Neural cell (in vitro differentiated cells): Measurements from ENCODE around the gene LETM1. TPM values are rescaled to one million over a fixed set of nuclear protein-coding genes. Genes with fewer than 3 reads are reported as not detected.

Experiments
- H2AFZ ChIP-seq: fragments of 200-600, 300-800 bp; sonication (generic), shearing (Covaris generic); 2 replicates; pipeline ENCODE4 v1.6.0; 2014; ENCODE audit warnings: low read depth, mild to moderate bottlenecking, antibody characterized with exemption, low read length, moderate library complexity
- H3F3A ChIP-seq: fragments of 200-600 bp; shearing (Covaris generic); 2 replicates; pipeline ENCODE4 v1.6.1; 2016; ENCODE audit warnings: mild to moderate bottlenecking, moderate library complexity, mixed read lengths, antibody characterized with exemption, low read length; ENCODE audit not compliant: insufficient read depth, poor library complexity, severe bottlenecking
- H3K27ac ChIP-seq: fragments of 200-600, 300-800 bp; sonication (generic), shearing (Covaris generic); 2 replicates; pipeline ENCODE4 v1.5.1; 2014; ENCODE audit warnings: mild to moderate bottlenecking, low read length, moderate library complexity
- H3K27me3 ChIP-seq: fragments of 300-800, 200-600 bp; sonication (generic), shearing (Covaris generic); 2 replicates; pipeline ENCODE4 v1.6.0; 2014; ENCODE audit warnings: mild to moderate bottlenecking, low read depth, low read length, moderate library complexity; ENCODE audit not compliant: insufficient read depth
- H3K36me3 ChIP-seq: fragments of 300-800, 200-600 bp; sonication (generic), shearing (Covaris generic); 2 replicates; pipeline ENCODE4 v1.5.1; 2014; ENCODE audit warnings: mild to moderate bottlenecking, antibody characterized with exemption, low read length, moderate library complexity; ENCODE audit not compliant: insufficient read depth
- H3K4me2 ChIP-seq: fragments of 300-800, 200-600 bp; sonication (generic), shearing (Covaris generic); 2 replicates; pipeline ENCODE4 v1.6.0; 2014; ENCODE audit warnings: mild to moderate bottlenecking, low read length
- H3K4me3 ChIP-seq: fragments of 300-800, 200-600 bp; sonication (generic), shearing (Covaris generic); 2 replicates; pipeline ENCODE4 v1.5.1; 2014; ENCODE audit warnings: mild to moderate bottlenecking, low read length, moderate library complexity
- H3K79me2 ChIP-seq: fragments of 200-600 bp; shearing (Covaris generic); replicated peaks from 2 replicates; pipeline ENCODE4 v1.6.0; 2014; ENCODE audit warnings: mild to moderate bottlenecking, low read length, moderate library complexity; ENCODE audit not compliant: insufficient read depth
- H3K9ac ChIP-seq: fragments of 300-800, 200-600 bp; sonication (generic), shearing (Covaris generic); 2 replicates; pipeline ENCODE4 v1.6.1; 2016; ENCODE audit warnings: mild to moderate bottlenecking, low read length, mixed read lengths
- H3K9me2 ChIP-seq: fragments of 200-600 bp; shearing (Covaris generic); 2 replicates; pipeline ENCODE4 v1.6.1; 2016; ENCODE audit warnings: mild to moderate bottlenecking, low read length, mixed read lengths; ENCODE audit not compliant: insufficient read depth
- H3K9me3 ChIP-seq: fragments of 200-600, 300-800 bp; sonication (generic), shearing (Covaris generic); 2 replicates; pipeline ENCODE4 v1.6.1; 2016; ENCODE audit warnings: mild to moderate bottlenecking, mixed run types, low read length, moderate library complexity, mixed read lengths
- H4K20me1 ChIP-seq: fragments of 200-600 bp; shearing (Covaris generic); 2 replicates; pipeline ENCODE4 v1.6.1; 2016; ENCODE audit warnings: mild to moderate bottlenecking, mixed run types; ENCODE audit not compliant: insufficient read depth
- EP300 ChIP-seq: fragments of 450-650 bp; conservative IDR thresholded peaks from 2 replicates; pipeline ENCODE4 v1.6.1; 2014; ENCODE audit warnings: antibody characterized with exemption, mild to moderate bottlenecking, moderate library complexity; ENCODE audit not compliant: poor library complexity, severe bottlenecking
- EZH2 ChIP-seq: fragments of 200-600, 300-800 bp; shearing (Covaris generic), sonication (generic); IDR thresholded peaks from 2 replicates; pipeline ENCODE4 v1.6.1; 2014; ENCODE audit warnings: antibody characterized with exemption, low read length, borderline replicate concordance, mild to moderate bottlenecking; ENCODE audit not compliant: insufficient read depth, poor library complexity, severe bottlenecking
- MXI1 ChIP-seq: fragments of 450-650 bp; conservative IDR thresholded peaks from 2 replicates; pipeline ENCODE4 v1.6.1; 2014; ENCODE audit warnings: antibody characterized with exemption, mild to moderate bottlenecking; ENCODE audit not compliant: poor library complexity, severe bottlenecking
- POLR2AphosphoS5 ChIP-seq: IDR thresholded peaks from 2 replicates; pipeline ENCODE4 v1.6.1; 2012
- RAD21 ChIP-seq: fragments of 450-650 bp; conservative IDR thresholded peaks from 2 replicates; pipeline ENCODE4 v1.6.1; 2014; ENCODE audit warnings: antibody characterized with exemption, mild to moderate bottlenecking, moderate library complexity
- SMC3 ChIP-seq: fragments of 450-650 bp; conservative IDR thresholded peaks from 2 replicates; pipeline ENCODE4 v1.6.1; 2014; ENCODE audit warnings: antibody characterized with exemption, mild to moderate bottlenecking, moderate library complexity; ENCODE audit not compliant: poor library complexity
- TAF1 ChIP-seq: IDR thresholded peaks from 2 replicates; pipeline ENCODE4 v1.6.1; 2012; ENCODE audit warnings: low read depth
- polyA plus RNA-seq: library from polyadenylated mRNA; depleted of rRNA; stranded (reverse); fragments of >200 nt; gene quantifications from 2 replicates; pipeline ENCODE4 v1.2.3, GENCODE V29; 2014
- TF ChIP-seq, protein P1 (sequence below): fragments of 450-650 bp; IDR thresholded peaks from 2 replicates; pipeline ENCODE4 v1.5.1; 2014; ENCODE audit warnings: antibody characterized with exemption, mild to moderate bottlenecking, moderate library complexity; ENCODE audit not compliant: poor library complexity, severe bottlenecking
- TF ChIP-seq, protein P2 (sequence below): IDR thresholded peaks from 2 replicates; pipeline ENCODE4 v1.6.1; 2012; ENCODE audit warnings: borderline replicate concordance

Gene LETM1
- polyA plus RNA-seq, 1 donor from 2014 or later: 38.9 TPM

DNA sequence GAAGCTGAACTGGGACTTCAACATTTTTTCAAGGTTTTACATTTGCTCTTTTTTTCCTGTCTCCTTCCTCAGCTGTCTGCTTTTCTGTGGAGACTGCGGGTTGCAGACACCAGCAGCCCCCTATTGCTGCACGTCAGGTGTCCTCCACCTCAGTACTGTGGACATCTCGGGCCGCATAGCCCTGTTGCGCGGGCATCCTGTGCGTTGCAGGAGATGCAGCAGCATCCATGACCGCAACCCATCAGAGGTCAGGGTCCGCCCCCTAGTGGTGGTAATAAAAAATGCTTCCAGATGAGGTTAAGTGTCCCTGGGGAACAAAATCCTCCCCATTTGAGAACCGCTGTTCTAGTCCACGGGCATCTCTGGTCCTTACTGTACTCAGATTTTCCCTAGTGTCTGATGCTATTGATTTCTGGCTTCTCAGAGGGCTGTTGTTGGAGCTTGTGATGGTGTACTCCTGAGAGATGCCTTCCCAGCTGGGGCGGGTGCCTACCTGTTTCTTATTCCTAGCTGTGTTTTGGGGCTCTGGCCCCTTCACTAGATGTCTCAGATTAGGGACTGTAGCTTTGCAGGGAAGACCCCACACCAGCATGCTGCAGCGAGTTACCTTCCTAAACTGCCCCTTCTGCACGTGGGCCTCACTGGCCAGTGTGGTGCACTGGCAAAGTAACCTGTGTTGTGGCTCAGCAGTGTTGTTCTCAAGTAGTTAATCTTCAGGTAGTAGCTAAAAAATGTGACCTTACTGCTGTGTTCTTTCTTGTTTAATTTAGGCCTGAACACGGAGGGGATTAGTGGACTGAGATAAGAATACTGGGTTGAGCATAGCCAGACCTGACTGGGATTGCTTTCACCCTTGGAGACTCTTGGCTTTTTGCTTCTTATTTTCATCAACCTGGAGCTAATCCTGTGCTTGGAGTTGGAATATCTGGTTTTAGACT, 43.5 kb upstream of the LETM1 start:
- H4K20me1 ChIP-seq: peaks cover 8% of the 10 kb centered on the region
- H3K27me3 ChIP-seq: no peaks in the 10 kb centered on the region
- H3K9me3 ChIP-seq: no peaks in the 10 kb centered on the region
- H3K4me2 ChIP-seq: no peak overlapping the region
- no peaks in the 10 kb centered on the region for H3K9me2 ChIP-seq
- H3K27ac ChIP-seq: no peak overlapping the region
- H3K4me3 ChIP-seq: no peak overlapping the region
- H3K9ac ChIP-seq: no peak overlapping the region
- no peak overlapping the region for H2AFZ ChIP-seq
- peaks cover 74% of the 10 kb centered on the region for H3K79me2 ChIP-seq
- no peaks in the 10 kb centered on the region for H3F3A ChIP-seq
- TF ChIP-seq, protein P1, sequence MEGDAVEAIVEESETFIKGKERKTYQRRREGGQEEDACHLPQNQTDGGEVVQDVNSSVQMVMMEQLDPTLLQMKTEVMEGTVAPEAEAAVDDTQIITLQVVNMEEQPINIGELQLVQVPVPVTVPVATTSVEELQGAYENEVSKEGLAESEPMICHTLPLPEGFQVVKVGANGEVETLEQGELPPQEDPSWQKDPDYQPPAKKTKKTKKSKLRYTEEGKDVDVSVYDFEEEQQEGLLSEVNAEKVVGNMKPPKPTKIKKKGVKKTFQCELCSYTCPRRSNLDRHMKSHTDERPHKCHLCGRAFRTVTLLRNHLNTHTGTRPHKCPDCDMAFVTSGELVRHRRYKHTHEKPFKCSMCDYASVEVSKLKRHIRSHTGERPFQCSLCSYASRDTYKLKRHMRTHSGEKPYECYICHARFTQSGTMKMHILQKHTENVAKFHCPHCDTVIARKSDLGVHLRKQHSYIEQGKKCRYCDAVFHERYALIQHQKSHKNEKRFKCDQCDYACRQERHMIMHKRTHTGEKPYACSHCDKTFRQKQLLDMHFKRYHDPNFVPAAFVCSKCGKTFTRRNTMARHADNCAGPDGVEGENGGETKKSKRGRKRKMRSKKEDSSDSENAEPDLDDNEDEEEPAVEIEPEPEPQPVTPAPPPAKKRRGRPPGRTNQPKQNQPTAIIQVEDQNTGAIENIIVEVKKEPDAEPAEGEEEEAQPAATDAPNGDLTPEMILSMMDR: peak; percentile 92
- TF ChIP-seq TAF1 (no peak), MXI1 (no peak), EP300 (no peak), POLR2AphosphoS5 (no peak), EZH2 (no peak), RAD21 (peak; percentile 83), SMC3 (peak; percentile 77)
- TF ChIP-seq, protein P2, sequence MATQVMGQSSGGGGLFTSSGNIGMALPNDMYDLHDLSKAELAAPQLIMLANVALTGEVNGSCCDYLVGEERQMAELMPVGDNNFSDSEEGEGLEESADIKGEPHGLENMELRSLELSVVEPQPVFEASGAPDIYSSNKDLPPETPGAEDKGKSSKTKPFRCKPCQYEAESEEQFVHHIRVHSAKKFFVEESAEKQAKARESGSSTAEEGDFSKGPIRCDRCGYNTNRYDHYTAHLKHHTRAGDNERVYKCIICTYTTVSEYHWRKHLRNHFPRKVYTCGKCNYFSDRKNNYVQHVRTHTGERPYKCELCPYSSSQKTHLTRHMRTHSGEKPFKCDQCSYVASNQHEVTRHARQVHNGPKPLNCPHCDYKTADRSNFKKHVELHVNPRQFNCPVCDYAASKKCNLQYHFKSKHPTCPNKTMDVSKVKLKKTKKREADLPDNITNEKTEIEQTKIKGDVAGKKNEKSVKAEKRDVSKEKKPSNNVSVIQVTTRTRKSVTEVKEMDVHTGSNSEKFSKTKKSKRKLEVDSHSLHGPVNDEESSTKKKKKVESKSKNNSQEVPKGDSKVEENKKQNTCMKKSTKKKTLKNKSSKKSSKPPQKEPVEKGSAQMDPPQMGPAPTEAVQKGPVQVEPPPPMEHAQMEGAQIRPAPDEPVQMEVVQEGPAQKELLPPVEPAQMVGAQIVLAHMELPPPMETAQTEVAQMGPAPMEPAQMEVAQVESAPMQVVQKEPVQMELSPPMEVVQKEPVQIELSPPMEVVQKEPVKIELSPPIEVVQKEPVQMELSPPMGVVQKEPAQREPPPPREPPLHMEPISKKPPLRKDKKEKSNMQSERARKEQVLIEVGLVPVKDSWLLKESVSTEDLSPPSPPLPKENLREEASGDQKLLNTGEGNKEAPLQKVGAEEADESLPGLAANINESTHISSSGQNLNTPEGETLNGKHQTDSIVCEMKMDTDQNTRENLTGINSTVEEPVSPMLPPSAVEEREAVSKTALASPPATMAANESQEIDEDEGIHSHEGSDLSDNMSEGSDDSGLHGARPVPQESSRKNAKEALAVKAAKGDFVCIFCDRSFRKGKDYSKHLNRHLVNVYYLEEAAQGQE: no peak
- H3K36me3 ChIP-seq: peaks cover 3% of the 10 kb centered on the region

DNA sequence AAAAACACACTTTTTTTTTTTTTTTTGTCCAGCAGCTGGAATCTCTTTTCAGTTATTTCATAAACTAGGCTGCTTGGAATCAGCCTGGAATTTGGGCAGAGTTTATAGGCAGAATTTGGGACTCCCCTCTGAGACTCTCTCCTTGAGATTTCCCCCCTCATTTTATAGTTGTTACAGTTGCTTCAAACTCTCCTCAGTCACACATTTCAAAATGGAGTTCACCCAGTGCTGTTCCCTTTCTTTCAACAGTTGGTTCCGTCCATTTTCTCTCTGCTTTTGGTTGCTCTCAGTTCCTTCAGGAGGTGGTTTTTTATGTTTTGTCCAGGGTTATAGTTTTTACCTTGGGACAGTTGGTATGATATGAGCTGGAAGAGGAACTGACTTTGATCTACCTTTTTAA, 42.7 kb upstream of the LETM1 start:
- Histone ChIP-seq H3K27ac (no peak overlapping the region), H3K4me2 (no peak overlapping the region), H3K4me3 (no peak overlapping the region), H3K79me2 (peaks cover 74% of the 10 kb centered on the region), H3F3A (no peaks in the 10 kb centered on the region), H3K9me3 (no peaks in the 10 kb centered on the region), H3K9ac (no peak overlapping the region), H3K36me3 (peaks cover 3% of the 10 kb centered on the region), H2AFZ (no peak overlapping the region), H3K27me3 (no peaks in the 10 kb centered on the region), H3K9me2 (no peaks in the 10 kb centered on the region), H4K20me1 (peaks cover 8% of the 10 kb centered on the region)
- no peak for TF ChIP-seq TAF1
- TF ChIP-seq, protein P2: no peak
- TF ChIP-seq POLR2AphosphoS5: no peak
- no peak for TF ChIP-seq EZH2
- no peak for TF ChIP-seq RAD21
- no peak for TF ChIP-seq EP300
- no peak for TF ChIP-seq MXI1
- TF ChIP-seq, protein P1: no peak
- no peak for TF ChIP-seq SMC3
